Tibial nerve (tissue), 4 donors: ENCODE data around the gene PPFIA2. TPM values are rescaled to one million over a fixed set of nuclear protein-coding genes. Genes with fewer than 3 reads are reported as not detected.

Experiments
- DNase-seq, 2 donors: peaks; one replicate each; pipeline ENCODE4 v3.0.0-alpha.2; 2019; ENCODE audit warnings: low spot score in 2 of 2
- H3K27ac ChIP-seq, 4 donors: fragments of 200-600 bp; sonication (generic) in 3 of 4; one replicate each; pipeline ENCODE4 v1.5.1; 2017 to 2019; ENCODE audit warnings: mild to moderate bottlenecking in 1 of 4
- H3K27me3 ChIP-seq, 2 donors: fragments of 200-600 bp; sonication (generic) in 1 of 2; one replicate each; pipeline versions ENCODE4 v1.5.1 to v1.6.0; 2017 to 2019
- H3K36me3 ChIP-seq, 3 donors: fragments of 200-600 bp; sonication (generic); one replicate each; pipeline ENCODE4 v1.5.1; 2018 to 2019
- H3K4me1 ChIP-seq, 4 donors: fragments of 200-600 bp; sonication (generic) in 3 of 4; one replicate each; pipeline ENCODE4 v1.5.1; 2017 to 2019
- H3K4me3 ChIP-seq, 4 donors: fragments of 200-600 bp; sonication (generic) in 3 of 4; one replicate each; pipeline ENCODE4 v1.5.1; 2017 to 2019; ENCODE audit warnings: mild to moderate bottlenecking in 1 of 4, moderate library complexity in 1 of 4
- H3K9me3 ChIP-seq, 4 donors: fragments of 200-600 bp; sonication (generic) in 3 of 4; one replicate each; pipeline ENCODE4 v1.5.1; 2017 to 2019
- CTCF ChIP-seq, 5 experiments: fragments of 200-600 bp in 3 of 5; fragments of 450-650 bp in 2 of 5; sonication (generic) in 3 of 5; IDR thresholded peaks; one replicate each; pipeline ENCODE4 v1.5.1; 2016 to 2019; ENCODE audit warnings: antibody characterized with exemption in 5 of 5, mild to moderate bottlenecking in 3 of 5, moderate library complexity in 2 of 5
- EP300 ChIP-seq, 2 donors: sonication (generic); formaldehyde crosslinking; IDR thresholded peaks; one replicate each; pipeline ENCODE4 v1.6.1; 2017; ENCODE audit warnings: antibody characterized with exemption in 2 of 2, mild to moderate bottlenecking in 1 of 2
- POLR2A ChIP-seq, 2 donors: fragments of 450-650 bp; IDR thresholded peaks; one replicate each; pipeline ENCODE4 v1.6.1; 2017; ENCODE audit warnings: antibody characterized with exemption in 2 of 2, mild to moderate bottlenecking in 2 of 2, moderate library complexity in 2 of 2
- WGBS, 2 donors: methylation state at CpG; one replicate each; pipeline ENCODE4 v1.1.5; 2018; 5-methylcytosine and 5-hydroxymethylcytosine counted together
- total RNA-seq, 4 donors: library from RNA; depleted of rRNA; stranded (reverse); fragments of >200 nt; gene quantifications; one replicate each; pipeline ENCODE4 v1.1.0, GENCODE V29; 2016

Gene PPFIA2
- total RNA-seq, 4 donors from 2014 or later, result 5.5 to 20.3 (median 13.2) TPM

- no peak for DNase-seq
- 86 to 96% methylated on average over 1 of the region's 1 CpG for WGBS, 2 donors
- H3K4me3 ChIP-seq, result no peak overlapping the region
- H3K4me1 ChIP-seq, result no peaks in the 10 kb centered on the region
- H3K27me3 ChIP-seq, result no peaks in the 10 kb centered on the region
- no peak overlapping the region for H3K27ac ChIP-seq
- TF ChIP-seq POLR2A (IDR thresholded peaks at IDR 0.05), result no peak
- TF ChIP-seq EP300 (IDR thresholded peaks at IDR 0.05), result no peak
- TF ChIP-seq CTCF (IDR thresholded peaks at IDR 0.05), result no peak
- no peaks in the 10 kb centered on the region for H3K36me3 ChIP-seq
- no peaks in the 10 kb centered on the region for H3K9me3 ChIP-seq
These were observed 388.7 kb downstream of the PPFIA2 start for GRCh38 chr12:81370456-81370855.

GRCh38 chr12:81369175-81369574, 390.0 kb downstream of the PPFIA2 start:
- H3K9me3 ChIP-seq, result no peaks in the 10 kb centered on the region
- no peaks in the 10 kb centered on the region for H3K27me3 ChIP-seq
- no peak for DNase-seq
- no peak overlapping the region for H3K4me3 ChIP-seq
- TF ChIP-seq EP300 (IDR thresholded peaks at IDR 0.05), result no peak
- no peak for TF ChIP-seq POLR2A (IDR thresholded peaks at IDR 0.05)
- no peak for TF ChIP-seq CTCF (IDR thresholded peaks at IDR 0.05)
- H3K36me3 ChIP-seq, result no peaks in the 10 kb centered on the region
- no peaks in the 10 kb centered on the region for H3K4me1 ChIP-seq
- H3K27ac ChIP-seq, result no peak overlapping the region

DNA sequence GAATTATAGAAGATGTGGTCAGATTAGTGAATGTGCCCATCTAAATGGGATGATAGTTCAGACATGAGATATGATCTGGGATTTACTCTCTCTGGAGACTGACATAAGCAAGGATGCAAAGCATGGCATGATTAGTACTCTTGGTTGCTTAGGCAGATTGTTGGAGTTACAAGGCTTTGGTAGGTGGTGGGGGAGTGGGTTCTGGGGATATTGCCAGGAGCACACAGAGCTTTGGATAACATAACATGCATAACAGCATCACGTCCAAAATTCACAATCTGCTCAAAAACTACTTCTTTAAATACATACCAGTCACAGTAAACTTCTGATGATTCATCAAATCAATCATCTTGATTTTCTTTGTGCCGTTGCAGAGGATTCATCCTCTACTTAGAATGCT, 393.9 kb downstream of the PPFIA2 start:
- H3K36me3 ChIP-seq, result no peaks in the 10 kb centered on the region
- 60 to 84% methylated on average over 2 of the region's 2 CpGs for WGBS, 2 donors
- TF ChIP-seq CTCF (IDR thresholded peaks at IDR 0.05), result no peak
- TF ChIP-seq EP300 (IDR thresholded peaks at IDR 0.05), result no peak
- no peak for TF ChIP-seq POLR2A (IDR thresholded peaks at IDR 0.05)
- H3K9me3 ChIP-seq, result no peaks in the 10 kb centered on the region
- no peaks in the 10 kb centered on the region for H3K27me3 ChIP-seq
- H3K4me1 ChIP-seq, result no peaks in the 10 kb centered on the region
- DNase-seq, result no peak
- no peak overlapping the region for H3K4me3 ChIP-seq
- H3K27ac ChIP-seq, result no peak overlapping the region

- TF ChIP-seq POLR2A (IDR thresholded peaks at IDR 0.05) (no peak), CTCF (IDR thresholded peaks at IDR 0.05) (no peak)
- H3K4me1 ChIP-seq, result no peaks in the 10 kb centered on the region
- no peaks in the 10 kb centered on the region for H3K9me3 ChIP-seq
- H3K4me3 ChIP-seq, result no peak overlapping the region
- no peak for DNase-seq
- H3K27ac ChIP-seq, result no peak overlapping the region
- H3K36me3 ChIP-seq, result no peaks in the 10 kb centered on the region
- no peaks in the 10 kb centered on the region for H3K27me3 ChIP-seq
These were observed 398.2 kb downstream of the PPFIA2 start for GRCh38 chr12:81360916-81361315.

GRCh38 chr12:81359736-81360135, 399.4 kb downstream of the PPFIA2 start:
- no peak for DNase-seq
- no peak overlapping the region for H3K4me3 ChIP-seq
- H3K9me3 ChIP-seq, result no peaks in the 10 kb centered on the region
- H3K27ac ChIP-seq, result no peak overlapping the region
- no peaks in the 10 kb centered on the region for H3K4me1 ChIP-seq
- no peak for TF ChIP-seq EP300 (IDR thresholded peaks at IDR 0.05)
- TF ChIP-seq CTCF (IDR thresholded peaks at IDR 0.05), result no peak
- no peak for TF ChIP-seq POLR2A (IDR thresholded peaks at IDR 0.05)
- no peaks in the 10 kb centered on the region for H3K36me3 ChIP-seq
- H3K27me3 ChIP-seq, result no peaks in the 10 kb centered on the region
